Dedifferentiated amniotic fluid mesenchymal stem cell (primary cell): Measurements from ENCODE around the gene CPSF2.

Experiments used
- DNase-seq: peaks from one replicate; pipeline ENCODE4 v3.0.0-alpha.2; 2016; ENCODE audit errors: extremely low spot score

CPSF2 gene

DNA sequence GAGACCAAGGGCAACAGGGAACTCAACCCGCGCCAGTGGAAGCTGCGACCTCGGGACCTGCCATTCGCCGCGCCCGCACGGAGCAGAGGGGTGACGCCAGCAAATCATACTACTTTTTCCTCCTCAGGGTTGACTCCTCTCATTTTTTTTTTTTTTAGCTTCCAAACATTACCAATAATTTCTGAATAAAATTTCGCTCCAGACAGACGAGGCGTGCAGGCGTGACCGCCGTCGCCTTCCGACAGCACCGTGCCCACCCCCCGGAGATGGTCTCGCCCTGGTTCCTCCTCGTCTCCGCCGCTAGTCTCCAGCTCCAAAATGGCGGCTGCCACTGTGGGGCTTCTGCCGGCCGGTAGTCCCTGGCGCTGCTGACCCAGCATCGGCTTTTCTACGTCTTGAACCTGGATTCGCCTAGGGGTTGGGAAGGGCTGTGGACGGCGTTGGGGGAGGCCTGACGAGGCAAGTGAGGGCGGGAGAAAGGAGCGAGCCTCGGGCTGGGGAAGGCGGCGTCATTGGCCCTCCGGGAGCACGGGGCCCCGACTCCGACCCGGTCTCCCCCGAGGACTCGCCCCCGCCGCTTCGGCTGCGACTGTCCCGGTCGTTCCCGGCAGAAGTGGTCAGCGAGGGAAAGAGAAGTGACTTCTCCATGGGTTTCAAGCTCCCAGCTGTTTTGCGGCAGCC is at the start of gene CPSF2, which contains the start of gene NDUFB1:
Gene CPSF2, plus strand, starts transcription at position 300 of the 681 bp plus-strand sequence. CDS start 9,016 bp downstream, outside the sequence.
Gene NDUFB1, minus strand, starts transcription at position 37 of the 681 bp plus-strand sequence. CDS start 4,069 bp downstream, outside the sequence.
- peak; percentile 67 for DNase-seq

DNA sequence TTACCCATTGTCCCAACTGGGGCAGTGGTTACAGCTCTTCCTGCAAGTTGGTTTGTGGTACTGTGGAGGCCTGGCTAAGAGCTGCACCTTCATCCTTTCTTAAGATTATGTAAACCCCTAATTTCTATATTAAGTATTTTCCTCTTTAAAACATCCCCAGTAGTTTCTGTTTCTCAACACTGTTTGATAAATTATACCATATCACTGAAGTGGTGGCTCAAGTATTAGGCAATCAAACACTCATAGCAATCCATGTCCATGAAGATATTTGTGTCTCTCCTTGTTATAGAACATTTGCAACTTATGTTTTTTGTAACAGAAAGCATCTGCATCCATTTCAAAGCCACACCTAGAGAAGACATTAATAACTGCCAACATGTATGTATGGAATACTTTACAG is 47.2 kb upstream of the CPSF2 start:
- no peak for DNase-seq

DNA sequence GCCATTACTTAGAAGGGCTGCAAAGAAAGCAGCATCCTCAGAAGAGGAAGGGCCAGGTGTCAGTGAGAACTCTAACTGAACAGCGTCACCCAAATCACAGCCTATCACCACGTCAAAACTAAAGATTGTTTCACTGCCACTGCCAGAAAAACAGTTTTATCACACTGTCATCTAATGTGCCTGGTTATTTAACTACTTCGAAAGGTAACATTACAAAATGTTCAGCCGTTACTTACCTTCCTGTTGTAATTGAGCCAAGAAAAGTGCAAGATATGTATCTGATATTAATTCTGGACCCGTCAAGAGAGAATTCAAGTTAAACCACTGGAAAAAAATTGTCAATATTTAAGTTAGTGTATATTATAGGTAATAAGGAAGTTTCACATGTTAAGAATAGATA is 33.3 kb upstream of the CPSF2 start:
- no peak for DNase-seq

DNA sequence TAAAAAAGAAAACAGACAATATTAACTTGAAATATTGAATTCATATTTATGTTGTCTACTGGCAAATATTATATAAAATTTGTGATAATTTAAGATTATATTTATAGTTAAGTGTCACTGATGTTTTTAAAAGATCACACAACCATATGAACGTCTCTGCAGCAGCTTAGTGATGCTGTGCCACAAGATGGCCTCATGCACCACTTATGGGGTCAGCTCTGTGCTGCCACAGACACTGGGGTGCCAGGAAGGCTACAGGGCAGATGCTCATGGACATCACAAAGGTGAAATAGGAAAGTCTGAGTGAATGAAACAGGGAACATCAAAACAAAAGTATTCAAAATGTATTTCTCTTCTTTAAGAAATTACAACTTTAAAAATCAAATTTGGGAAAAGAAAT is 28.4 kb upstream of the CPSF2 start:
- DNase-seq = no peak

DNA sequence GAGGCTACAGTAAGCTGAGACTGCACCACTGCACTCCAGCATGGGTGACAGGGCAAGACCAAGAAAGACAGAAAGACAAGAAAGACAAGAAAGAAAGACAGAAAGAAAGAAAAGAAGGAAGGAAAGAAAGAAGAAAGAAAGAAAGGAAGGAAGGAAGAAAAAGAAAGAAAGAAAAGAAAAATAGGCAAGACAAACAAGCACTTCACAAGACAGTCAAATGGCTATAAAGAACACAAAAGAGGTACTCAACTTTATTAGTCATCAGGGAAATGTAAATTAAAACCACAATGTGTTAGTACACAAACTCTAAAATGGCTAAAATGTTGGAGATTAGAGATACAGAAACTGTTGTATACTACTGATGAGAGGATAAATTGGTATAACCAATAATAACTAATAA is 22.0 kb upstream of the CPSF2 start:
- DNase-seq = no peak

DNA sequence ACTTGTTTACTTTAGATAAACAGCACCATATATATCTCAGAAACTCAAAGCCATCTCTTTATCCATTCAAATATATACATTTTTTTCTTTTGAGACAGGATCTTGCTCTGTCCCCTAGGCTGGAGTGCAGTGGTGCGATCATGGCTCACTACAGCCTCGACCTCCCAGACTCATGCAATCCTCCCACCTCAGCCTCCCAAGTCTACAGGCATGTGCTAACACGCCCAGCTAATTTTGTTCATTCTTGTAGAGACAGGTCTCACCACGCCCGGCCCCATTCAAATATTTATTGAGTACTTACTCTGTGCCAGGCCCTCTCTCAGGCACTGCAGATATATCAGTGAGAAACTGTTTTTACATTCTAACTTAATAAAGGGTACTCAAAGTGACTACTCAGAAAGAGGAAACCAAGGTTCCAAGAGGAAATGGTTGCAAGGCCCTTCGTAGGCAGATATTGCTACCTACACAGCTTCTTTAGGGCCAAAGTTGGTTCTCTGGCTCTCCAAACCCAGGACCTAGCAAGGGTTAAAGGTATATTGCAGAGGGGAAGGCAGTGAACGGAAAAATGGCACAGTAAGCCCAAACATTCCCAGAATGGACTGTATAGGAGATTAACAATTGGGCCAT is 18.3 kb upstream of the CPSF2 start:
- DNase-seq = no peak

DNA sequence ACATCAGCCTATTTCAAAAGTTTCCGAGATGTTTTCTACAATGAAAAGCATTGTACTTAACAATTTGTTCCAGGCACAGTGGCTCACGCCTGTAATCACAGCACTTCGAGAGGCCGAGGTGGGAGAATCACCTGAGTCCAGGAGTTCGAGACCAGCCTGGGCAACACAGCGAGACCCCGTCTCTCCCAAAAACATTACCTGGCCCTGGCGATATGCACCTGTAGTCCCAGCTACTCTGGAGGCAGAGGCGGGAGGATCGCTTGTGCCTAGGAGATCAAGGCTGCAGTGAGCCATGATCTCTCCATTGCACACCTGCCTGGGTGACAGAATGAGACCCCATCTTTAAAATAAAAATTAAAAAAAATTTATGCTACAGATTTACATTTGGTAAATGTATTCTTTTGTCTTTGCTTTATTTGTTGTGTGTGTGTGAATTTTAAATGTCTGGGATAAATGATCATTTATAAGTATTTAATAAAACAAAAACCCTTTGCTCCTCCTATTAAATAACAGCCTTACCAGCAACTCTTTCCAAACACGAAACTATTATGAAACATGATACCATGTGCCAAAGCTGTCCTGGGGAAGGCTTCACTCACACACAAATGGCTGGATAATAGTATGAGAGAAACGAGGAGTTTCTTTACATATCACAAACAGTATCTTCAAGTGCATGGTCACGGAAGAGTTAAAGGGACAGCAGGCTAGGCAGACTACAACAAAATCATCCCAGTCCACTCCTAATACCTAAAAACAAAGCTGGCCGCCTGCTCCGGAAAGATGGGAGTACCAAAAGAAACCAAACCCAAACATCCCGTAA is 16.5 kb upstream of the CPSF2 start:
- DNase-seq = peak; percentile 22

DNA sequence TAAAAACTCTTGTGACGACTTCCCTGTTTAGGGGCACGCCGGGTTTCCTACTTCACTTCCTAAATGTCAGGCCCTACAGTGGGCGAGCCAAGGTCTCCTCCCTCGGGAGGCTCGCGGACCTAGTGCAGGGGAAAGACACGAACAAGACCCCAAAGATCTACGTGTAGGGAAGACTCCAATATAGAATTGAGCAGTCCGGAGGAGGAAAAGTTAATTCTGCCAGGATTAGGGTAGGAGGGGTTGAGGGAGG is 16.0 kb upstream of the CPSF2 start:
- no peak for DNase-seq

DNA sequence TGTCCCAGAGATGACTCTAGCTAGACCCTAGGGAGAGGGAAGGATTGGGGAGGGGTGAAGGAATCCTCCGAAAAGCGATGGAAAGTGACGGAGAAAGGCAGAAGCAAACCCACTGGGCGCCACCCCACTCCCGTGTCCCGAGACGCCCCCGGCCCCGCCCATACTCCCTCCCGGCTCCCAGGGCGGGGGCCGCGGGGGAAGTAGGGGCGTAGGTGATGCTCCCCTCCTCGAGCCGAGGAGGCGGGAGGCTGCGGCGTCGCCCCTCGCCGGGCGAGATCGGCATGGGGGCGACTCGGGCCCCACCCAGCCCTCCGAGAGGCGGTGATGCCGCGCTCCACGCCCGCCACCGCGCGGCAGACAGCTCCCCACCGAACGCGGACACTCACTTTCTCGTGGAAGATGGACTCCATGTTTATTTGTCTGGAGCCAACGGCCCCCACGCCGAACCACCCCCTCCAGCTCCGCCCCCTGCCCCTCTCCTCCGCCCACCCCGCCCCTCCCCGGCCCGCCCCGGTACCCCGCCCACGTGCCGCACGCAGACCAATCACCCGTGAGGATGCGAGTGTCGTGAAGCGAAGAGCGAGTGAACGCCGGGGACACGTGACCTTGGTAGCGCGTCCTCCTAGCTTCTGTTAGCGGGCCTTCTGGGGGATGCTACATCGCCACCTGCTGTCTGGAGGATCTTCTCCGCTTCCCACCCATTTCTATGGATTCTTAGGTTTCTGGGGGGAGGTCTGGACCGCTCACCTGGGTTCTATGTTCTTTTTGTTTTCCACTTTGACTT is 15.4 kb upstream of the CPSF2 start, which contains the start of gene ATXN3:
Gene ATXN3, minus strand, starts transcription at position 440 of the 784 bp plus-strand sequence. Its CDS starts 30 bp downstream, at position 410.
- peak; percentile 99 for DNase-seq

DNA sequence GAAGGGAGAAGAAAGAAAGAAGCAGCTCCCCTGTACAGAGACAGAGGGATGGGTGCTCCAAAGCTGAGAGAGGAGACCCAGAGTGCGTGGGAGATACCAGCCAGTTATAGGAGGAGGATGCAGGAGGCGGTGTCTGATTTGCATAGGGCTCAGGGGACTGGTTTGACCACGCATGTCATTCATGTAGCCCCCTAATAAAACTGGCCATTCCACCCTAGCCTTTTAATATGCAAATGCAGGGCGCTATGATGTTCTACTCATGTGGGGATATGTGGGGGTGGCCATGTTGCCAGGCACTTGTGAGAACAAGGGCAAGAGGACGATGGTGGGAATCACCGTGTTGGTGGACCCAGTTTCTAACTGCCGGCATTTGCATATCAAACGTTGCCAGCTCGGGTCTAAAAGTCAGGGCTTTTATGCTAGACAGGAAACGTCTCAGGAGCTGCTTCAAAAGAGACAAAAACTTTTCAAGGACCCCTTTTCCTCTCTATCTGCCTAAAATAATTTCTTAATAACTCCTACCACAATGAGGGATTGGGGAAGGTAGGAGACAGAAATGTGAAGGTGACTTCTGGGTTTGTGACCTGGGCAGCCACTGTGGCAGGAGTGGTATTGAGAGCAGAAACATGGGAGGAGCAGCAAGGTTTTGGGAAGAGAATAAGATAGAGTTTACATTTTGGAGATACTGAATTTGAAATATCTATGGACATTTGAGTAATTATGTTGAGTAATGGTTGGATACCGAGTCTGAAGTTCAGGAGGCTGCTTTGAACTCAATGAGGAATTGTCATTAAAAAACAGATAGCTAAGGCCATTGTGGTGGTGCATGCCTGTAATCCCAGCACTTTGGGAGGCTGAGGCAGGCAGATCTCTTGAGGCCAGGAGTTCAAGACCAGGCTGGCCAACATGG is 13.2 kb upstream of the CPSF2 start:
- DNase-seq = no peak

DNA sequence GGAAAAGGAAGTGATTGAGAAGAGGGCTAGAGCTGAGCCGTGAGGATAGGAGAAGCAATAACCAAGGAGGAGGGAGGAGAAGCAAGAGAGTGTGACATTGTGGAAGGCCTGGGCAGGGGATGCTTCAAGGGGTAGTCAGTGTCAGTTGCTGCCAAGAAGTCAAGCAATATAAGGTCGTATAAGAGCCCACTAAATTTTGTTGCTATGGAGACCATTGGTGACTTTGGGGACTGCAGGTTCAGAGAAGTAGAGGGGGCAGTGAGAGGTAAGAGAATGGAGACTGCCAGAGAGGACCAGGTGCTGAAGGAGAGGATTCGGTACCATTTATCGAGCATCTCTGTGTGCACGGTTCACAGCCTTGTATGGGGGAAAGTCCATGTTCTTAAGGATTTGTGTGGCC is 12.3 kb upstream of the CPSF2 start:
- DNase-seq = no peak

DNA sequence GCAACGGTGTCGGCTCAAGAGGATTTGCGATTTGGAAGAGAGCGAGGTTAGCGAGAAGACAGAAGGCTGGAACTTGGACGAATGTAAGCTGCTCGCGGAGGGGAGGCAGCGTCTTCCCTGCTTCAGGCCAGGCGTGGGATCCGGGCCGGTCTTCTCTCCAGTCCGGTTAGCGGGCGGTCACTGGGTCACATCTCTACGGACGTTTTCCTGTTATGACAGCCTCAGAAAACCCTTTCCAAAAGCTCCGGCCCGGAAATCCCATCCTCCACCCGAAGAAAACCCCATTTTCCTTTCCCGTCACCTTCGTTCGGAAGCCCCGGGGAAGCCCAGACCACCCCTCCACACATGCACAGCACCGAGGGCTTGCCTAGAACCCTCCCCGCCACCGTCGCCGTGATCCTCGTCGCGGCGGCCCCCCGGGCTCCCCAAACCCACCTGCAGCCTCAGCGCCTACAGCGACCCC is 531 bp upstream of the CPSF2 start:
- no peak for DNase-seq

DNA sequence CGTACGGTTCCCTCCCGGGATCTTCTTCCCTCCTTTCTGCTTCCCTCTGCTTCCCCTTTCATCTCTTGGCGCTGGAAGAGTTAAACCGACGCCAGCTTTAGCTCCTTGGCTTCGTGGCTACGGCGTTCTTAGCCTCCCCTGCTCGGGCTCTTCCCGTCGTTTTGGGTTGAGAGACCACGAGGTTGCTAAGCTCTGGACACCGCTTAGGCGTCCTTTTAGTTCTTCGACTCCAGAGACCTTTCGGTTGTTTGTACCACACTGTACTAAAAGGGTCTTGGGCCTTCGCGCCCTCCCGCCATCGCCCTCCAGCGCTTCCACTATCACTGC is 545 bp downstream of the CPSF2 start:
- no peak for DNase-seq

DNA sequence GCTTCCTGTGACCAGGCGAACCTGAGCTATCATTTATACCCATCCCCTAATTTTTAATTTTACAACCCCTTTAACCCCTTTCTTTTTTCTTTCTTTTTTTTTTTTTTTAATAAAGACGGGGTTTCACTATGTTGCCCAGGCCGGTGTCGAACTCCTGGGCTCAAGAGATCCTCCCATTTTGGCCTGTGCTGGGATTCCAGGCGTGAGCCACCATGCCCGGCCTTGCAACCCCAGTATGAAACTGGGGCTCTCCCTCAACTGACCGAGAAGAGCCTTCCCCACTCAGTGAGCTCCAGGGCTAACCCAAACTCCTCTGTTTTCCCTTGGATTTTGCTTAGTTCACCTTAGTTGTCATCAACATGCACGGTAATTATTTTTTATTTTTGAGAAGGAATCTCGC is 992 bp downstream of the CPSF2 start:
- DNase-seq = no peak

DNA sequence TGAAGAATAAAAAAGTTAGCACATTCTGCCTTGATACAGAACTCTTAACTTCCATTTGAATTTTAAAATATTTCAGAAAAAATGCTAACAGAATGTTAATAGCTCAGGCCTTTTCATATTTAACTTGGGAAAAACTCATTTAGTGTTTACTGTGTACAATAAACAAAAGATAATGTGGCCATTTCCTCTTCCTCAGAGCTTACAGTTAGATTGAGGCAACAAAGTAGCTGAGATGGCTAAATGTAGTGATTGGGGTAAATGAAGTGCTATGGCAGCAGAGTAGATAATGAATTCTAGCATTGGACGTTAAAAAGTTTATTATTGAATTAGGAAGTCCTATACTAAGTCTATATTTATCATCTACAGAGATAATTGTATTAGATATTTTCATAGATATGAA is 12.7 kb downstream of the CPSF2 start:
- DNase-seq = no peak

DNA sequence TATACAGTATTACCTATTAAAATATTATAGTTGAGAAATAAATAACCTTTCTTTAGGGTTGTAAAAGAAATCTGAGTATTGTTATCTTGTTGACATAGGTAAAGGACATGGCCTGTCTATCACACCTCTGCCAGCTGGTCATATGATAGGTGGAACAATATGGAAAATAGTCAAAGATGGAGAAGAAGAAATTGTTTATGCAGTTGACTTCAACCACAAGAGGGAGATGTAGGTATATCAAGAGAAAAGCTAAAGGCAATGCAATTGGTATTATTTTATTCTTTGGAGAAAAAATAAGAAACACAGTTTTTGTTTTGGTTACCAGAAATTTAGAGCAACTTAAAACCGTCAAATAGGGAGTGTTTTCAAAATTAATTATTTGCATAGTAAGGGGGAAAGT is 13.5 kb downstream of the CPSF2 start:
- peak; percentile 36 for DNase-seq

DNA sequence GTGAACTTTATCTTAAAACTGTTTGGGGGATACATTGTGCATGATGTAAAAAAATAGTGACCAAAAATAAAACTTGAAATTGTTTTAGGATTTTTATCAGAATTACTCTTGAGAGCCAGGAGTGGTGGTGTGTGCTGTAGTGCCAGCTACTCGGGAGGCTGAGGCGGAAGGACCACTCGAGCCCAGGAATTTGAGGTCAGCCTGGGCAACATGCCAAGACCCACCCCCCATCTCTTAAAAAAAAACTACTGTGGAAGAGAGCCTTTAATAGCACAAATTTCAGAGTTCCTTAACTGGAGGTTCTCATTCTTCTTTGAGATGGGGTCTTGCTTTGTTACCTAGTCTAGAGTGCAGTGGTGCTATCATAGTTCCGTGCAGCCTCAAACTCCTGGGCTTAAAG is 21.5 kb downstream of the CPSF2 start:
- DNase-seq = no peak

DNA sequence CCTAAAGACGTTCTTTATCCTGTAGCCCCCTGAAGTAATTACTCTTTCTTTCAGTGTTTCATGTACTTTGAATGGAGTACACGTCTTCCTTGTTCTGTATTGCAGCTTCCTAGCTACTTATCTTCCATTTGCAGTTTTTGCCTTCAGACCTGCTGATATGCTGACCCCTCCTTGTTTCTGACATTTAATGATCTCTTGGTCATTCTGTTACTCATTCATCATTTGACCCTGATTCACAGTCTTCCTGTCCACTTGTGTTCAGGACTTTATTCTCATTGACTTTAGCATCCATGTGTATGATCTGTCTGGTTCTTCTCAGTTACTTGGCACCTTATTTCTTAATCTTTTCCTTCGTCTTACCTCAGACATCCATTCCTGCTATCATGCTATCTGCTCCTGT is 22.2 kb downstream of the CPSF2 start:
- no peak for DNase-seq

DNA sequence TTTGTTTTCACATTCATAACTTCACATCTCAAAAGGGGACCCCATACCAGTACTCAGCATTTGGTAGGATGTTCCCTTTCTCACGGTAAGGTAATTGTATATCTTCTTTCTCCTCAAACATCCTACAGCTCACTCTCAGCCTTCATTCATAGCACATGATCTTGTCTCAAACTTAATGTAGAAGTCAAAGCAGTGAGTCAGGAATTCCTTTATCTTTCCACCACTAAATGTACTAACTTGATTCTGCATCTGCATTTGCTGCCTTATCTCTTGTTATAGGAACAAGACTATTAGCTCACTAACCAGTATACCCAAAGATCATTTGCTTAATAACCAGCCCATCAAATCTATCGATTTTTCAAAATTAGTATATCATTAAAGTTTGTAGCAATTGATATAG is 22.9 kb downstream of the CPSF2 start:
- no peak for DNase-seq

DNA sequence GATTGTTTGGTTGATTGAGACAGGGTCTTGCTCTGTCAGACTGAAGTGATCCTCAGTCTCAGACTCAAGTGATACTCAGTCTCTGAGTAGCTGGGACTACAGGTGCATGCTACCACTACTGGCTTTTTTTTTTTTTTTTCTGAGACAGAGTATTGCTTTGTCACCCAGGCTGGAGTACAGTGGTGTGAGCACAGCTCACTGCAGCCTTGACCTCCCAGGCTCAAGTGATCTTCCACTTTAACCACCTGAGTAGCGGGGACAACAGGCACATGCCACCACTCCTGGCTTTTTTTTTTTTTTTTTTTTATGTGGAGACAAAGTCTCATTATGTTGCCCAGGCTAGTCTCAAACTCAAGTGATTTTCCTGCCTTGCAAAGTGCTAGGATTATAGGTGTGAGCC is 31.8 kb downstream of the CPSF2 start:
- DNase-seq = no peak

DNA sequence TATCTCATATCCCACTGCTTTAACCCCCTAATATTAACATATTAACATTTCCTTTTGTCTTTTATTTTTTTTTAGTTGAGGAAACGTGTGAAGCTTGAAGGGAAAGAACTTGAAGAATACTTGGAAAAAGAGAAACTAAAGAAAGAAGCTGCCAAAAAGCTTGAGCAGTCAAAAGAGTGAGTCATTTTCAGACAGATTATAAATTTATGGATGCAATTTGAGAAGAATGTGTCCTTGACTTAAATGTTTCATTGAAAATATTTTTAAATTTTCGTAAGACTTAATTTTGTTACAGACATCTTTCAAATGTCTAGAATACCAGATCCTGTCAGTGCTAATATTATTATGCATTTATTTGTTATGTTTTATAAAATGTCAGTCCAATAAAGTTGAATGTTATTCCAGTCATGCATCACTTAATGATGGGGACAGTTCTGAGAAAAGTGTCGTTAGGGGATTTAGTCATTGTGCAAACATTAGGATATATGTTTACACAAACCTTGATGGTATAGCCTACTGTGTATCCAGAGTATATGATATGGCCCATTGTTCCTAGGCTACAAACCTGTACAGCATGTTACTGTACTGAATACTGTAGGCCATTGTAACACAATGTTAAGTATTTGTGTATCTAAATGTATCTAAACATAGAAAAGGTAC is 32.6 kb downstream of the CPSF2 start:
- peak; percentile 44 for DNase-seq
